ENCODE measurements around the gene ZSWIM1. TPM values are rescaled to one million over a fixed set of nuclear protein-coding genes. Genes with fewer than 3 reads are reported as not detected.

The ZSWIM1 gene
- total RNA-seq, 2 donors from 2014 or later = 11.6 to 12.5 TPM

DNA sequence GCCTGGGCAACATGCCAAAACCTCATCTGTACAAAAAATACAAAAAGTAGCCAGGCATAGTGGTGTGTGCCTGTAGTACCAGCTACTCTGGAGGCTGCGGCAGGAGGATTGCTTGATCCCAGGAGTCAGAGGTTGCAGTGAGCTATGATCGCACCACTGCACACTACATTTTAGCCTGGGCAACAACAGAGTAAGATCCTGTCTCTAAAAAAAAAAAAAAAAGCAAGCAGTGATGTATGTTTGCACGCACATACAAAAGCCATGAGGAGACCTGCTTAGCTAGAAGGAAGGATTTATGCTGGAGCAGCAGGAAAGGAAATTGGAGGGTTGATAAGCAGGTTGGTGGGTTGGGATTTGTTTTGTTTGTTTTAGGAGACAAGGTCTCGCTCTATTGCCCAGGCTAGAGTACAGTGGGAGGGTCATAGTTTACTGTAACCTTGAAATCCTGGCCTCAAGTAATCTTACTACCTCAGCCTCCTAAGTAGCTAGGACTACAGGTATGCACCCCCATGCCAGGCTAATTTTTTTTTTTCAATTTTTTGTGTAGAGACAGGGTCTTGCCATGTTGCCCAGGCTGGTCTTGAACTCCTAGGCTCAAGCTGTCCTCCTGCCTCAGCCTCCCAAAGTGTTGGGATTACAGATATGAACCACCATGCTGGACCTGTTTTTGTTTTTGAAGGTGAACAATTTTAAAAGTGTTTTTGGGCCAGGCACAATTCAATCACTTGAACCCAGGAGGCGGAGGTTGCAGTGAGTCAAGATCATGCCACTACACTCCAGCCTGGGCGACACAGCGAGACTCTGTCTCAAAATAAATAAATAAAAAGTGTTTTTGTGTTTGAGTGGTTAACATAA lies 19.6 kb upstream of the ZSWIM1 start:
- no peak overlapping the region for H3K4me3 ChIP-seq (ENCODE audit: low read length)
- H3K27me3 Mint-ChIP-seq (ENCODE audit: insufficient read depth) = no peaks in the 10 kb centered on the region
- peaks cover 9% of the 10 kb centered on the region for H3K36me3 Mint-ChIP-seq (ENCODE audit: low read depth)
- 82 to 100% methylated on average over 1 to 7 of the region's 7 CpGs for WGBS, 2 experiments (ENCODE audit: insufficient coverage in 1 of 2, insufficient read length in 1 of 2)
- H3K9me3 Mint-ChIP-seq = no peaks in the 10 kb centered on the region
- H3K4me1 Mint-ChIP-seq = peaks cover 20% of the 10 kb centered on the region
- H3K36me3 ChIP-seq (ENCODE audit: control insufficient read depth, insufficient read depth, low read length) = peaks cover 3% of the 10 kb centered on the region
- no peak overlapping the region for H3K27ac Mint-ChIP-seq
- H3K27me3 ChIP-seq (ENCODE audit: control insufficient read depth, insufficient read depth, low read length, poor library complexity, severe bottlenecking) = no peaks in the 10 kb centered on the region
- no peak overlapping the region for H3K27ac ChIP-seq (ENCODE audit: low read depth, low read length)
- H3K9ac ChIP-seq (ENCODE audit: extremely low read depth, low read length, poor library complexity, severe bottlenecking) = no peak overlapping the region
- no peak for DNase-seq
- TF ChIP-seq CTCF (conservative IDR thresholded peaks at IDR 0.05) = no peak
- no peak overlapping the region for H3K4me3 Mint-ChIP-seq
- H3K4me1 ChIP-seq (ENCODE audit: control insufficient read depth, insufficient read depth, low read length) = no peaks in the 10 kb centered on the region
- H3K9me3 ChIP-seq (ENCODE audit: control insufficient read depth, low read length) = no peaks in the 10 kb centered on the region

DNA sequence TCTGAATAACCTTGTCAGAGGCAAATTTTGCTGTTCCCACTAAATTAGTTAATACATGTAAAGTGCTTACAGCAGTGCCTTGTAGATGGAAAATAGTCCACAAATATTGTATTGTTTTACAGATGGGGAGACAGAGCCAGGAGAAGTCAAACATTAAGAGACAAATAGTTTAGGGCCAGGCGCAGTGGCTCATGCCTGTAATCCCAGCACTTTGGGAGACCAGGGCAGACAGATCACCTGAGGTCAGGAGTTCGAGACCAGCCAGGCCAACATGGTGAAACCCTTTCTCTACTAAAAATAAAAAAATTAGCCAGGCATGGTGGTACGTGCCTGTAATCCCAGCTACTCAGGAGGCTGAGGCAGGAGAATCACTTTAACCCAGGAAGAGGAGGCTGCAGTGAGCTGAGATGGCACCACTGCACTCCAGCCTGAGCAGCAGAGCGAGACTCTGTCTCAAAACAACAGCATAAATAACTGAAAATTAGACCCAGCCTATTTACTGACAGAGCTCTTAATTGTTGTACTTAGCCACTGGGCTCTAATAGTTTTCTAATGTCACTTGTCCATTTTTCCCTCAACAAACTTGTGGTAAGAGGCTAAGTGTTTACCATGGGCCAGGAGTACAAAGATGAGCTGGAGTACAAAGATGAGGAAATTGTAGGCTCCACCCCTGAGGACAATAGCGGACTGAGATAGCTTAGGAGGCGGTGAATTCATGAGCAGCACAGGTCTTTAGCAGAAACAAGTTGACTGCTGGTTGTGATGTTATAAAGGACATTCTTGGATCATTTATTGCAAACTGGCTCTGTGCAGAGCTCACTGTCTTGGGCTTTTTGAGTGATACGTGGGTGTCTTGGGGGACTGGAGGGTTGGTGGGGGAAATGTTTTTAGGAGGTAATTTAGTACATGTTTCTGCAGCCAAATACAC lies 17.2 kb upstream of the ZSWIM1 start:
- Mint-ChIP-seq H3K36me3 (ENCODE audit: low read depth) (peaks cover 9% of the 10 kb centered on the region), H3K9me3 (no peaks in the 10 kb centered on the region)
- 94% methylated on average over 6 to 7 of the region's 7 CpGs for WGBS, 2 experiments (ENCODE audit: insufficient coverage in 1 of 2, insufficient read length in 1 of 2)

More for the DNA sequence above, 17.2 kb upstream of the ZSWIM1 start:
- Mint-ChIP-seq H3K27me3 (ENCODE audit: insufficient read depth) (no peaks in the 10 kb centered on the region), H3K4me1 (peaks cover 14% of the 10 kb centered on the region), H3K4me3 (no peak overlapping the region), H3K27ac (no peak overlapping the region)
- H3K9me3 ChIP-seq (ENCODE audit: control insufficient read depth, low read length) = no peaks in the 10 kb centered on the region
- TF ChIP-seq CTCF (conservative IDR thresholded peaks at IDR 0.05) = no peak
- DNase-seq = no peak
- H3K27ac ChIP-seq (ENCODE audit: low read depth, low read length) = no peak overlapping the region
- no peaks in the 10 kb centered on the region for H3K27me3 ChIP-seq (ENCODE audit: control insufficient read depth, insufficient read depth, low read length, poor library complexity, severe bottlenecking)
- peaks cover 3% of the 10 kb centered on the region for H3K36me3 ChIP-seq (ENCODE audit: control insufficient read depth, insufficient read depth, low read length)
- H3K4me1 ChIP-seq (ENCODE audit: control insufficient read depth, insufficient read depth, low read length) = no peaks in the 10 kb centered on the region
- H3K4me3 ChIP-seq (ENCODE audit: low read length) = no peak overlapping the region
- H3K9ac ChIP-seq (ENCODE audit: extremely low read depth, low read length, poor library complexity, severe bottlenecking) = no peak overlapping the region
